ENCODE data around the gene GYPA.

DNA sequence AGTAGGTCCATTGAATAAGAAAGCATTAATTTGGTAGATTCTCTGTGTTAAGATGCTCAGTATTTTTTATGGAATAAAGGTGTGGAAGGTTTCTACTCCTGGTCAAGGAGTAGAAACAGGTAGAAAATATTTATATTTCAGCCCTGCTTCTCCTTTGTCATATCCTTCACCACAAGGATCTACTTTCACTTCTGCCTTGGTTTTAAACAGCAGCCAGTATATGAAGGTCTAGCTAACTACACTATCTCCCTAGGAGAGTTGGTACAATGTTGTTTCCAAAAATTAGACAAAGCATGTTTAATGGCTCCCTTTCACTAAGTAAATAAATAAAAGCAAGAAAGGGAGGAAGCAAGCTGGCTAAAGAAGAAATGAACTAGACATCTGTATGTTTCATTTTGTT is 44.6 kb upstream of the GYPA start:
- TF ChIP-seq CTCF (IDR thresholded peaks at IDR 0.05), result no peak
- TF ChIP-seq POLR2AphosphoS5 (IDR thresholded peaks at IDR 0.05), result no peak

Measured in stomach (tissue), 4 donors.